Stimulated activated CD8-positive, alpha-beta memory T cell treated with anti-CD3 and anti-CD28 coated beads, Interleukin-2, amount 100 ng/mL, for 48 hours (primary cell): ENCODE data around the gene SACS.
"Not testable (repeated sequence)": the region's sequence is repeated elsewhere in the genome, so short reads cannot be mapped to it uniquely, and the experiment has no call there.

Experiments used
- DNase-seq, 2 donors: peaks; one replicate each; pipeline ENCODE4 v3.0.0-alpha.2; 2020; ENCODE audit warnings: low read depth in 2 of 2

The SACS gene

DNA sequence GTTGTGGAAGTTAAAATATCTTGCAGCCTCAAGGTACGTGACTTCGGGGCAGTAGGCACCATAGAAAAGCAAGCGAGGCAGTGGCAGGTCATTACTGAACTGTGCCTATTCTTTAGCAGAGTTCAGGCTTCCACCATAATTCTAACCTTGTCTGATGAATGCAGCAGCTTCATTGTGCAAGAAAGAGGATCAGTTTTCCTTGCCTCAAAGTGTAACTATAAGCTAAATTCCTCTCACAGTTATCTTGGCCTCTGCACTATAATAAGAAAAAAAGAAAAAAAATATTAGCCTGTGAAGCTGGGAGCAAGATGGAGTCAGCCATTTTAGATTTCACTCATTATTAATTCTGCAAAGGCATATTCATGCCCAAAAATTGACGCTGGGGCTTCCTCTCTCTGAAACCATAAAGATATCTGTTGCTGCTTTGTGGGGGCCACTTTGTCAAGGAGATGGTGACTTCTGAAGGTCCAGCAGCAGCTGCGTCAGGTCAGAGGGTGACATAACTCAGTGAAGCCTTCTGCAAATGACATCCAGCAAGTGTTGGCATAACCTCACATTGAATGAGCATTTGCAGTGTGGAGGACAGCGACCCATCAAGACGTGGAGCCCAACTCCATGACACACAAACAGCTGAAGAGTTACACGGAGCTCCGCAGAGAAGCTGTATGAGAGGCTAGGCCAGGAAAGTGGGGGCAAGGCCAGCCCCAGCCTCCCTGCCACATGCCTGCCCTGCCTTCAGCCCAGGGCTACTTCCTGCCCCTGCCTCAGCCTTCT, 23.1 kb upstream of the SACS start:
- no peak for DNase-seq

DNA sequence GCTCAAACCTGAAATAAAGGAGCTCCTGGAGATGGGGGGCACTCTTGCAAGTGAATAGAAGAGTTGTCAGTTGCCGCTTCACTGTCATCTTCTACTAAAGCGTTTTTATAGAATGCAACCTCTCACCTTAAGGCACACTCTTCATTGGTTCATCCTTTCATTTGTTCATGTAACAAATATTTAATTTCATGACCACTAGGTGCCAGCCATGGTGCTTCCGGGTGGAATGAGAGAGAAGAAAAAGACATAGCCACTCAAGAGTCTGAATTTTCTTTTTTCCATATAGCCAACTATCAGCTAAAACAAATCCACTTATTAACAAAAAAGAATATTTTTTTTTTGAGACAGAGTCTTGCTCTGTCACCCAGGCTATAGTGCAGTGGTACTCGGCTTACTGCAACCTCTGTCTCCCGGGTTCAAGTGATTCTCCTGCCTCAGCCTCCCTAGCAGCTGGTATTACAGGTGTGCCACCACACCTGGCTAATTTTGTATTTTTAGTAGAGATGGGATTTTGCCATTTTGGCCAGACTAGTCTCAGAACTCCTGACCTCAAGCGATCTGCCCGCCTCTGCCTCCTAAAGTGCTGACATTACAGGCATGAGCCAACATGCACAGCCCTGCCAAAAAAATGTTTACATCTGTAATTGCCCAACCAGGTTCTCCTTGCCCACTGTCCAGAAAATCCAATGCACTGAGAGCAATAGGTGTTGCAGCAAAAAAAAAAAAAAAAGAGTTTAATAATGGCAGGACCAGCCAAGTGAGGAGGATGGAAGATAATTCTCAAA, 22.1 kb upstream of the SACS start:
- no peak for DNase-seq

DNA sequence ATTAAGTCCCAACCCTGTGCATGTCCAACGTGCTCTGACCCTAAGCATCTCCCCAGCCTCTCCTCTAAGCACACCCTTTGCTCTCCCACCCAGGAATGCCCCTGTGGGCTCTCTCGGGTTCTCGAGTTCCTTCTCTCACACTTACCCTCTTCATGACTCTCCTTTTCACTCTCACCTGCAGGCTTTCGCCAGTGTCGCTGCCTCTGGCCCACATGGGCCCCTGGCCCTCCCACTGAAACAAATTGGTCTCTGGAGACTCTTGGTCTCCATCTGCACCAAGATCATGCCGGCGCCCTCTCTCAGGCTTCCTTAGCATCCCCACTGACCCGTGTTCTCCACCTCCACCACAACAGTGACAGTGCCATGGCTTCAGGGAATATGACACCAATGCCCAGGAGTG, 19.6 kb upstream of the SACS start:
- DNase-seq, result no peak

DNA sequence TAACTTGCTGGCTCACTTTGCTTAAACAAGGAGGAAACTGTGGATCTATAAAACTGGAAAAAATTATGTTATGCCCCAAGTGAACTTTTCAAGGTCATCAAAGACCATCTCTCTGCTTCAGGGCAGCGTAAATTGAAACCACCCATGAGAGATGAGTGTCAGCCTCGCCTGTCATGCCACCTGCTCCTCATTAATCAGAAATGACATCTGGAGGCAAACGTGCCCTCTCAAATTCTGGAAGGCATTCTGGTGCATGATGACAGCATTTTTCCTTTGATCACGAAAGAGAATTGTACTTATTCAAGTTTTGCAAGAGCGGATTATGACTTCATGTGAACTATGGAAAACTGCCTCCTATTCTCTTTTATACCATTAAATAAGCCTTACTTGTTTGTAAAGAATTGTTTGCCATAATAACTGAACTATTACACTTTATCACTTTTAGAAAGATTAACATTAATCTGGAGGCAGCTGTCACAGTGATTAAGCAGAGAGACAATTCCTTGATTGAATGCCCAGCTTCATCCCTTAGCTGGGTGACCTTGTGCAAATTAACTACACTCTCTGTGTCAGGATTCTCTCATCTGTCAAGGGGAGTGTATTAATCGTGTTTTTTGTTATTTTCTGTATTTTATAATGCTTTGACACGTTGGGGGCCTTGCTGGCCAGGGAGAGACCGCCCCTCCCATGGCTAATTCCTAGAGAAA, 17.0 kb upstream of the SACS start:
- no peak for DNase-seq

DNA sequence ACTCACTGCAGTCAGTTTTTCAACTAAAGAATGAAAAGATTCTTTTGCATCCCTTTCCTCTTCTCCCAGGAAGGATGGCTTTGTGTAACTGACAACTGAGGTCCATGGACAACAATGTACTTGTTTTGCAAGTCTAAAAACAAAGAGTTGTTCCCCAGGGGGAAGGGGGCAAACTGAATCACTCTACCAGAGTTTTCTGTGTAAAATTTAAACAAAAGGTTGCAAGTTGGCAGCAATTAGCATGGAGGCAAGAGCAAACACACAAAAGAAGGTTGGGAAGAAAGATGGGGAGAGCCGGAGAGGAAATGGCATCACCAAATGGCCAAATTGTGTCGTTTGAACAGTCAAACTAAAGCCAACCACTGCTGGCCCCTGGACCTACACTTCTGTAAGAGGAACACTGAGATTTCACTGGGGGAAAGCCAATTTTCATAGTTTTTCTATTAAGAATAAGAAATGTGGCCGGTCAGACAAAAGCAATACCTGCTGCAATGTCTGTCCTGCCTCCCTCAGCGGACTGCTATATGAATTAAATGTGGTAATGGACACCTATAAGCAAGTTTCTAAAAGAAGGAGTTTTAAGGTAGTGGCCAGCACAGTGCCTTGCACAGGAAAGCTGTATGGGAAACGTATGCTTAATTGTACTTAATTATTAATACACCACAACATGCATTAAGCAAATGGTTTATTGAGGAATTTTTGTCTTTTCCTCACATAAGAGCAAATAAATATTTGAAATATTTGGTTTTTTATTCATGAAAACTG, 16.1 kb upstream of the SACS start:
- DNase-seq, result no peak

DNA sequence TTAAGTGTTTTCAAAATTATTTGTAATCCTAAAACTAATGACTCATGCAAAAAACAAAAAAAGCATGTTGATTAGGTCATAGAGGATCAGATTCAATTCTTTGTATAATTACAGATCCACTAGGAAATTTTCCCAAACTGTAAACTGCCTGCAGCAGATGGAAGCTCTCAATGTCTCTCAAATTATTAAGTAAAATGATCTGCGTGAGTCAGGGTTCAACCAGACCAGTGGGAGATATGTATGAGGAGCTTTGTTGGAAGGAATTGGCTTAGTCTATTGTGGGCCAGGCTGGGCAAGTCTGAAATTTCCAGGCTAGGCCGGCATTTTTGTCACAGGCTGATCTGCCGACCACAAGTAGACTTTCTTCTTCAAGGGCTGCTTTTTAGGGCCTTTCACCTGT, 14.4 kb upstream of the SACS start:
- DNase-seq, result no peak

DNA sequence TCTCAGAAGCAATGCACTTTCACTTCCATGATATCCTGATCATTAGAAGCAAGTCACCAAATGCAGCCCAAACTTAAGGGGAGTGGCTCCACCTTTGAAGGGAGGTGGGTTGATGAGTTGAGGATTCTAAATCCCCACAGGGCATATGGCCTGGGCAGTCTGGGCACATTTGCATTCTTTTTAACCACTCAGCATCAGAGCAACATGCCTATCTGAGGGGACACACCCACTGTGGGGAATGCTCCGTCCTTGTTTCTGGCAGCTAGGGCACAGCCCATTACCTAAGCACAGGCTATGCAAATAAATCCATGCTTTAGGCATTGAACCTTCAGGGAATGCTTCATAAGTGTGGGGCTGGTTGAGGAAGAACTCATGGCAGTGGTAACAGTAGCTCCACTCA, 12.3 kb upstream of the SACS start:
- no peak for DNase-seq

DNA sequence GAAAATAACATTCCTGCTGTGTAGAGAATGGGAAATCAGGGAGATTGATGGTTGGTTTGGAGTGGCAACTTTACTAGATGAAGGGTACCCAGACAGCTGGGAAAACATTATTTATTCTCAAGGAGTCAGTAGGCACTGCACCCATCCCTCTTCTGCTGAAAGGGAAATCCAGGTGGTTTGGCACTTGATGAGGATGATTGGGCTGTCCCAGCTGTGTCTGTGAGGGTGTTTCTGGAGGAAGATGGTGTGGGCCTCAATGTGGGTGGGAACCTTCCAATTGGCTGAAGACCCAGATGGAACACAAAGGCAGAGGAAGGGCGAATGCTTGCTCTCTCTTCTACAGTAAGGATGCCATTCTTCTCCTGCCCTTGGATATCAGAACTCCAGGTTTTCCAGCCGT, 10.4 kb upstream of the SACS start:
- no peak for DNase-seq

DNA sequence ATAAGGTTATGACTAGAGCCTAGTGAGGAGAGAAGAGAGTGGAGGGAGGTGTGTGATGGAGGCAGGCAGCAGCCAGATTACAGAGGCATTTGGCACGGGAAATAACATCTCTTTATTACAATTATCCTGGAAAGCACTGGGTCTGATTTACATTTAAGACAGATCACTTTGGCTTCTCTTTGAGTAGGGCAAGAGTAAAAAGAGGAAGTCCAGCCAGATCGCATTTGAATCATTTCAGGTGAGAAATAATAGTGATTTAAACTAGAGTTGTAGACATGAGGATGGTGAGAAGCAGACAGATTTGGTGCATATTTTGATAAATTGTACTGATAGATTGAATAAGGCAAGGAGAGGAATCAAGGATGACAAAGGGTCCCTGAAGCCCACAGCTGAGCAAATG, 9.6 kb upstream of the SACS start:
- DNase-seq, result no peak

DNA sequence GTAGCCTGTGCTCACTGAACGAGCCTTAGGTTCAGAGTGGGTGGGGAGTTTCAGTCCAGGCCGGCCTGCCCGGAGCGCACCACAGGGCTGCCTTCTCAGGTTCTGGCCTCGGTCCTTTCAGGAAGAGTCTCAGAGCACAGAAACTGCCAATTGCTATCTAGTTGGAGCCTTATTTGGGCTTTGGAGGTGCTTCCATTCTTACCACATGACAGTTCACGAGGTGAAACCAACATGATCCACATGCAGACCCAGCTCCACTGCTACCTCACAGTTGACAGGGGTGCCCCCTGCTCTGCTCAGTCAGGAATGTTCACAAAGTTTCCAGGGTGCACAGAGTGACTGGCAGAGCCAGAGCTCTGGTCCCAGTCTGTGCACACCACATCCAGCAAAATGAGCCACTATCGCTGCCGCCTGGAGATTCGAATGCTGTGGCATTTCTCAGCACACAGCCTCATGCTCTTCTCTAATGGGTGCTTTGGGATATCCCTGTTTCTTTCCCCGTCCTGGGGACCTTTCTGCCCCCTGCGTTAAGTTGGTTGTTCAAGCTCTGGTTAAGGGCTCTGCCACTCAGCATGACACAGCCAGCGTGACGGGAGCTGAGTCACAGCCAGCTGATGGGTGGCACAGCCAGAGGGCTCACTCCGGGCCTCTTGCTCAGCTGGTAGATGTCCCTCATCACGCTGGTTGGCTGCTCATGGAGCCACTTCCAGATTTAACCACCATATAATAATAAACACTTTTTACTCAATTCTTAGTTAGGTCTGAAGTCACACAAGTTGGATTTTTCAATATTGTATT, 7.5 kb upstream of the SACS start:
- DNase-seq, result no peak

DNA sequence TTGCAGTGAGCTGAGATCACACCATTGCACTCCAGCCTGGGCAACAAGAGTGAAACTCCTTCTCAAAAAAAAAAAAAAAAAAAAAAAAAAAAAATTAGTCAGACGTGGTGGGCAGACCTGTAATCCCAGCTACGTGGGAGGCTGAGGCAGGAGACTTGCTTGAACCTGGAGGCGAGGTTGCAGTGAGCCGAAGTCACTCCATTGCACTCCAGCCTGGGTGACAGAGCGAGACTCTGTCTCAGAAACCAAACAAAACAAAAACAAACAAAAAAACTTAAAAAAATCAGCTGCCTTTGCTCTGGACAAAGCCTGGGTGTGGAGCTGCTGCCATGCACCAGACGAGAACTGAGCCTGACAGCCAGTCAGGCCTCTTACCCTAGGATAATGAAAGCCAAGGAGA, 6.8 kb upstream of the SACS start:
- DNase-seq, result not testable (repeated sequence)

DNA sequence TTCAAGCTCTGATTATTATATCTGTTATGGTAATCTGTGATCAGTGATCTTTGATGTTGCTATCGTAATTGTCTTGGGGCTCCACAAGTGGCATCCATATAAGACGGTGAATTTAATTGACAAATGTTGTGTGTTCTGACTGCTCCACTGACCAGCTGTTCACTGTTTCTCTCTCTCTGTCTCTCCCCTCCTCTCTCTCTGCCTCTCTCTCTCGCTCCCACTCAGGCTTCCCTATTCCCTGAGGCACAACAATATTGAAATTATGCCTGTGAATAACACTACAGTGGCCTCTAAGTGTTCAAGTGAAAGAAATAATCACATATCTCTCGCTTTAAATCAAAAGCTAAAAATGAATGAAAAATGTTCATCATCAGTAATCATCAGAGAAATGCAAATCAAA, 4.4 kb upstream of the SACS start:
- no peak for DNase-seq

DNA sequence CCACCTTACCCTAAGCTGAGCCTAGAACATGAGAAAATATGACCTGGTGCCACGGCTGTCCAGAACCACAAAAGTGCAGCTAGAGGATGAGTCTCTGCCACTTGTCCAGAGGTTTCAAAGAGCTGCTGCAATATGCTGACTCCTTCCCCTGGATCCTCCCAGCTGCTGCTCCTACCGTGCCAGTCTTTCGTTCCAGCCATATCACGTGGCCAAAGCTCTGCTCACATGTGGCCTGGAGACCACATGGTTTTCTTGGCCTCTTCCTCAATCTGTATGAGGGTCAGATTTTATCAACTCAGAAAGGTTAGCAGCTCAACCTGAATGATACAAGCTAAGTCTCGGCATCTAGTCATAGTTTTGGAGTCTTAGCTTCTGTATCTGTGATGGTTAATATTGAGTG, 3.2 kb upstream of the SACS start:
- no peak for DNase-seq

DNA sequence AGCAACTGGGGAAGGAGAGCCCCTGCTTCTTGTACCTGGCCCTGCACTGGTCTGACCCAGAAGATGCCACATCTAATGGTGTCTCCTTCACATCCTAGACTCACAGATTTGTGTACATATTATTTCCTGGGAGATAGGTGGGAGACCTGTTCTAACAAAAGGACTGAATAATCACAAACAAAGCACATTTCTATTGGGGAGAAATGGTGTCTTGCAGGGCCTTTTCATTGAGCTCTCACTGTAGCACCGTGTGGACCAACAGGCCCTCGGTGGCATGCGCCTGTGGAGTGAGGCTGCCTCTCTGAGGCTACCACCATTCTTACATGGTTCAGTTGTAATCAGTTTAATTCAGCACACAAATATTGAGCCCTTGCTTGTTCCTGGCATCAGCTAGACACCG, 989 bp upstream of the SACS start:
- no peak for DNase-seq

DNA sequence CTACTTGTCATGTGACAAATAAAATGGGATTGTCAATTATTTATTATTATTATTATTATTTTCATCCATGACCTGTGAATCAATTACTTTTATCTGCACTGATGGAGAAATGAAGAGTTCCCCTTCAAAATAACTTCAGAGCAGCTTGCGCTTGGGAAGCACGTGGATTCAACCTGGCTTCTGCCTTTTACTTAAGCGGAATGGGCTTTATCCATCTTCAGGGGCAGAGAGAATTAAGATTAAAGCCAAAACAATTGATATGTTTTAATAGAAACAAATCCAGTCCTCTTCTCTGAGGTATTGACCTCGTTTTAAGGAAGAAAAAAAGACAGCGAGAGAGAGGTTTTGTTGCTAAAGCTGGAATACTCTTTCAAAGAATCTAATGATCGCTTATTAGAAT, 876 bp downstream of the SACS start:
- no peak for DNase-seq

DNA sequence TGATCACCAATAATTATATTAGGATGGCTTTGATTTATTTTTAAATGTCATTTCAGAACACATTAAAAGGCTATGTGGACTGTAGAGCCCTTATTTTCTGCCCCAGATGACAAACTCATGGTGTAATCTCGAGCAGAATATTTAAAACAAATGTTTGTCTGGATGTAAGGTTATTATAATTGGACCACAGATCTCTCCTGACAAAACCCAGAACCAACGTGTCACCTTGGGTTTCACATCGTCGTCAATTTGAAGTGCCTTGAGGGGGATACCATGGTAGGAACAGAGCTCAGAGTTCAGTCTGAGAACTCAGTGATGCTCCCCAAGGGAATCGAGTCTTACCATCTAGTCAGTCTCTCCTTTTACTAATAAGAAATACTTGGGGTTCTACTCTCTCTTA, 2.8 kb downstream of the SACS start:
- no peak for DNase-seq

DNA sequence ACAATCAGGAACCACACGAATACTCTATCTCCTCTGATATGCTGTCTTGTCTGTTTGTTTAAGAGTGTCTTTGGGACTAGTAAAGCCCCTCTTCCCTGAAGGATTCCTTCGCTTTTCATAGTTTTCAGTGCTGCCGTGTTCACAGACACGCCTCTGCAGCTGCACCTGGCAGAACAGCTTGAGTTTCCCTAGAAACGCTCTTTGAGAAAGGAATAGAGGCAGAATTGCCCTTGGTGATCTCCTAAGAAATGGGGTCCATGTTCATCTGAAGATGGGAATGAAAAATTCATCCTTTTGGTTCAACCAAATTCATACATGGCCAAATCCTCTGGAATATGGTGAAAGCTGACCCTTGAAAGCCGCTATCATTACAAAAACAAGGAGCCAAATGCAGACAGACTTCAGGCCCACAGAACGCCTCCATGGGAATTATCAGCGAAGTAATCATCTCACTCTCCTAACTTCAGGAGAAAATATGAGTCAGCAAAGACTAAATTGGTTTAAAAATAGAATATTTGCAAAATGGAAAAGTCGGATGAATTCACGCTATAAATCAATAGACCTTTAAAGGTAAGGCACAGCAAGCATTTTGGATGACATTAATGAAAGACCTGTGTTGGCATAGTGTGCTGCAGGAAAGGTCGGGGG, 5.5 kb downstream of the SACS start:
- no peak for DNase-seq

DNA sequence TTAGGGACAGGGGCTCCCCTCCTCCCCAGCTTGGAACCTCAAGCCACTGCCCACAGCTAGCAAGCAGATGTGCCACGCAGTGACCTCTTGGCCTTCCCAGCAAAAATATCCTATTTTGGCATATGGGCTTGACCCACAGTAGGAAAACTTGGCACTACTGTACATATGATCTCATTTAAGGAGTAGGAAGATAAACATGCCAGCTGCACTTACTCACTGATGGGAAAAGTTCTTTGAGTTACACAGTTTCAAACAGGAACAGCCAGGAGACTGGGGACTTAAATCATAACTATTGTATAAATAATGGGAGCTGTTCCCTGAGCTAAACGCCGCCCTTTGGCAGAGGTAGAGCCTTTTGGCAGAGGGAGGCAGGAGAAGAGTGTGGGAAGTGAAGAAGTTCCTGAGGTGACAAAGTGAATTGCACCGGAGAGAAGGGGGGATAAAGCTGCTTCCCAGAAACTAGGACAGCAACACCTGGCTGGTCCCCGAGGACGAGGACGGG, 6.1 kb downstream of the SACS start:
- DNase-seq, result no peak

DNA sequence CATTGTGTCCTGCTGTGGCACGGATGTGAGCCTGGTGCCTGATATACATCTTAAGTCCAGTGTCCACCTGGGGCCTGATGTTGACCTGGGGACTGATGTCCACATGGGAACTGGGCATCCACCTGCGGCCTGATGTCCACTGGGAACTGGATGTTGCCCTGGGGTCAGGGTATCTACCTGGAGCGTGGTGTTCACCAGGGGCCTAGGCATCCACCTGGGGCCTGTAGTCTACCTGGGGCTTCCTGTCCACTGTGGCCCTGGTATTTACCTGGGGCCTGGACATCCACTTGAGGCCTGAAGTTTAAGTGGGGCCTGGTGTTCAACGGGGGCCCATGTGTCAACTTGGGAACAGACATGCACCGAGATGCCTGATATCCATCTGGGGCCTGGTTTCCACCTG, 11.9 kb downstream of the SACS start:
- DNase-seq, result no peak
